ENCODE results near the gene EPB41. TPM values are rescaled to one million over a fixed set of nuclear protein-coding genes. Genes with fewer than 3 reads are reported as not detected.

Gene EPB41
- total and polyA plus RNA-seq, 2 experiments from 2014 or later: 26.8 to 112 TPM

GRCh38 chr1:29121516-29121935, 207.2 kb downstream of the EPB41 start:
- ATAC-seq (peak; percentile 16), DNase-seq (ENCODE audit: low spot score) (peak; percentile 66)
- Histone ChIP-seq H2AFZ (peak overlapping the region; percentile 56; the same call in 1 of the 2 replicates), H3K27me3 (ENCODE audit: insufficient read depth) (peaks cover 40% of the 10 kb centered on the region), H3K4me3 (peak overlapping the region; percentile 81), H3K4me1 (ENCODE audit: insufficient read depth) (peaks cover 8% of the 10 kb centered on the region; the same call in 1 of the 2 replicates), H3K27ac (ENCODE audit: low read depth) (no peak overlapping the region), H3K36me3 (ENCODE audit: insufficient read depth) (no peaks in the 10 kb centered on the region), H3K4me2 (peak overlapping the region; percentile 99), H3K79me2 (replicated peaks; ENCODE audit: insufficient read depth) (no peaks in the 10 kb centered on the region), H3K9me2 (ENCODE audit: insufficient read depth) (no peaks in the 10 kb centered on the region), H4K20me1 (replicated peaks; ENCODE audit: insufficient read depth) (no peaks in the 10 kb centered on the region; the same call in 1 of the 2 replicates), H3F3A (replicated peaks; ENCODE audit: low read depth) (peaks cover 25% of the 10 kb centered on the region; the same call in 1 of the 2 replicates)
- peaks cover 10% of the 10 kb centered on the region for H3K4me1 Mint-ChIP-seq
- H3K4me3 Mint-ChIP-seq: peak overlapping the region; percentile 42; the same call in 1 of the 3 replicates
- no peak for TF ChIP-seq REST (IDR thresholded peaks at IDR 0.05; ENCODE audit: unreplicated experiment)
- TF ChIP-seq ETS1 (IDR thresholded peaks at IDR 0.05): no peak
- no peak for TF ChIP-seq EZH2phosphoT487 (IDR thresholded peaks at IDR 0.05; ENCODE audit: unreplicated experiment)
- no peak for TF ChIP-seq JUNB (IDR thresholded peaks at IDR 0.05; ENCODE audit: unreplicated experiment)
- TF ChIP-seq STAT1 (IDR thresholded peaks at IDR 0.05; ENCODE audit: unreplicated experiment): no peak
- TF ChIP-seq ZNF331 (CRISPR knock-in tag; IDR thresholded peaks at IDR 0.05; ENCODE audit: low read depth): no peak
- TF ChIP-seq CTCF (conservative IDR thresholded peaks at IDR 0.05; ENCODE audit: low read depth in 2 of 2): no peak; a peak in 1 of 4 replicates
- no peak for TF ChIP-seq POLR2AphosphoS5 (IDR thresholded peaks at IDR 0.05; ENCODE audit: low read depth)
- TF ChIP-seq, protein P1, sequence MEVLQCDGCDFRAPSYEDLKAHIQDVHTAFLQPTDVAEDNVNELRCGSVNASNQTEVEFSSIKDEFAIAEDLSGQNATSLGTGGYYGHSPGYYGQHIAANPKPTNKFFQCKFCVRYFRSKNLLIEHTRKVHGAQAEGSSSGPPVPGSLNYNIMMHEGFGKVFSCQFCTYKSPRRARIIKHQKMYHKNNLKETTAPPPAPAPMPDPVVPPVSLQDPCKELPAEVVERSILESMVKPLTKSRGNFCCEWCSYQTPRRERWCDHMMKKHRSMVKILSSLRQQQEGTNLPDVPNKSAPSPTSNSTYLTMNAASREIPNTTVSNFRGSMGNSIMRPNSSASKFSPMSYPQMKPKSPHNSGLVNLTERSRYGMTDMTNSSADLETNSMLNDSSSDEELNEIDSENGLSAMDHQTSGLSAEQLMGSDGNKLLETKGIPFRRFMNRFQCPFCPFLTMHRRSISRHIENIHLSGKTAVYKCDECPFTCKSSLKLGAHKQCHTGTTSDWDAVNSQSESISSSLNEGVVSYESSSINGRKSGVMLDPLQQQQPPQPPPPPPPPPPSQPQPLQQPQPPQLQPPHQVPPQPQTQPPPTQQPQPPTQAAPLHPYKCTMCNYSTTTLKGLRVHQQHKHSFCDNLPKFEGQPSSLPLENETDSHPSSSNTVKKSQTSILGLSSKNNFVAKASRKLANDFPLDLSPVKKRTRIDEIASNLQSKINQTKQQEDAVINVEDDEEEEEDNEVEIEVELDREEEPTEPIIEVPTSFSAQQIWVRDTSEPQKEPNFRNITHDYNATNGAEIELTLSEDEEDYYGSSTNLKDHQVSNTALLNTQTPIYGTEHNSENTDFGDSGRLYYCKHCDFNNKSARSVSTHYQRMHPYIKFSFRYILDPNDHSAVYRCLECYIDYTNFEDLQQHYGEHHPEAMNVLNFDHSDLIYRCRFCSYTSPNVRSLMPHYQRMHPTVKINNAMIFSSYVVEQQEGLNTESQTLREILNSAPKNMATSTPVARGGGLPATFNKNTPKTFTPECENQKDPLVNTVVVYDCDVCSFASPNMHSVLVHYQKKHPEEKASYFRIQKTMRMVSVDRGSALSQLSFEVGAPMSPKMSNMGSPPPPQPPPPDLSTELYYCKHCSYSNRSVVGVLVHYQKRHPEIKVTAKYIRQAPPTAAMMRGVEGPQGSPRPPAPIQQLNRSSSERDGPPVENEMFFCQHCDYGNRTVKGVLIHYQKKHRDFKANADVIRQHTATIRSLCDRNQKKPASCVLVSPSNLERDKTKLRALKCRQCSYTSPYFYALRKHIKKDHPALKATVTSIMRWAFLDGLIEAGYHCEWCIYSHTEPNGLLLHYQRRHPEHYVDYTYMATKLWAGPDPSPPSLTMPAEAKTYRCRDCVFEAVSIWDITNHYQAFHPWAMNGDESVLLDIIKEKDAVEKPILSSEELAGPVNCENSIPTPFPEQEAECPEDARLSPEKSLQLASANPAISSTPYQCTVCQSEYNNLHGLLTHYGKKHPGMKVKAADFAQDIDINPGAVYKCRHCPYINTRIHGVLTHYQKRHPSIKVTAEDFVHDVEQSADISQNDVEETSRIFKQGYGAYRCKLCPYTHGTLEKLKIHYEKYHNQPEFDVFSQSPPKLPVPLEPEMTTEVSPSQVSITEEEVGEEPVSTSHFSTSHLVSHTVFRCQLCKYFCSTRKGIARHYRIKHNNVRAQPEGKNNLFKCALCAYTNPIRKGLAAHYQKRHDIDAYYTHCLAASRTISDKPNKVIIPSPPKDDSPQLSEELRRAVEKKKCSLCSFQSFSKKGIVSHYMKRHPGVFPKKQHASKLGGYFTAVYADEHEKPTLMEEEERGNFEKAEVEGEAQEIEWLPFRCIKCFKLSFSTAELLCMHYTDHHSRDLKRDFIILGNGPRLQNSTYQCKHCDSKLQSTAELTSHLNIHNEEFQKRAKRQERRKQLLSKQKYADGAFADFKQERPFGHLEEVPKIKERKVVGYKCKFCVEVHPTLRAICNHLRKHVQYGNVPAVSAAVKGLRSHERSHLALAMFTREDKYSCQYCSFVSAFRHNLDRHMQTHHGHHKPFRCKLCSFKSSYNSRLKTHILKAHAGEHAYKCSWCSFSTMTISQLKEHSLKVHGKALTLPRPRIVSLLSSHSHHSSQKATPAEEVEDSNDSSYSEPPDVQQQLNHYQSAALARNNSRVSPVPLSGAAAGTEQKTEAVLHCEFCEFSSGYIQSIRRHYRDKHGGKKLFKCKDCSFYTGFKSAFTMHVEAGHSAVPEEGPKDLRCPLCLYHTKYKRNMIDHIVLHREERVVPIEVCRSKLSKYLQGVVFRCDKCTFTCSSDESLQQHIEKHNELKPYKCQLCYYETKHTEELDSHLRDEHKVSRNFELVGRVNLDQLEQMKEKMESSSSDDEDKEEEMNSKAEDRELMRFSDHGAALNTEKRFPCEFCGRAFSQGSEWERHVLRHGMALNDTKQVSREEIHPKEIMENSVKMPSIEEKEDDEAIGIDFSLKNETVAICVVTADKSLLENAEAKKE (CRISPR knock-in tag; IDR thresholded peaks at IDR 0.05): no peak
- TF ChIP-seq ZNF114 (CRISPR knock-in tag; IDR thresholded peaks at IDR 0.05): no peak
- no peak for TF ChIP-seq NANOG (IDR thresholded peaks at IDR 0.05; ENCODE audit: borderline replicate concordance)
- no peak for TF ChIP-seq EZH2 (IDR thresholded peaks at IDR 0.05; ENCODE audit: low read depth, unreplicated experiment)
- no peak for TF ChIP-seq CREB1 (CRISPR knock-in tag; IDR thresholded peaks at IDR 0.05; ENCODE audit: low read depth)
- no peak overlapping the region for H3K27ac Mint-ChIP-seq
- no peaks in the 10 kb centered on the region for H3K9me3 Mint-ChIP-seq
- H3K36me3 Mint-ChIP-seq (ENCODE audit: low read depth): peaks cover 17% of the 10 kb centered on the region
- peaks cover 38% of the 10 kb centered on the region for H3K27me3 Mint-ChIP-seq (ENCODE audit: insufficient read depth, low read depth, poor library complexity)
